ENCODE measurements around the gene PCK2. TPM values are rescaled to one million over a fixed set of nuclear protein-coding genes. Genes with fewer than 3 reads are reported as not detected.

The PCK2 gene
- total and polyA plus RNA-seq, 2 of the 8 experiments (the other 6 are each of a cell fraction or from before 2014, with no cell fraction given), result 81.9 to 115 TPM

GRCh38 chr14:24113801-24114531, 19.9 kb downstream of the PCK2 start (continued):
- TF ChIP-seq SAP30 (IDR thresholded peaks at IDR 0.05; ENCODE audit: insufficient read depth, insufficient replicate concordance, low read length), result peak; percentile 92
- TF ChIP-seq SIN3A (conservative IDR thresholded peaks at IDR 0.05 in 1 of 2, IDR thresholded peaks at IDR 0.05 in 1 of 2; ENCODE audit: low read depth in 1 of 2, low read length in 2 of 2), result peak; percentile 86 to 96; a peak in 3 of 4 replicates
- TF ChIP-seq EP300 (IDR thresholded peaks at IDR 0.05; ENCODE audit: borderline replicate concordance in 1 of 2, low read depth in 2 of 2, low read length in 2 of 2), result no peak
- TF ChIP-seq MAX (IDR thresholded peaks at IDR 0.05), result 0 out of 2 replicates have a peak, but pooled peaks have one; percentile 33
- TF ChIP-seq ASH2L (IDR thresholded peaks at IDR 0.05; ENCODE audit: low read length), result peak; percentile 89
- no peak for TF ChIP-seq EGR1 (IDR thresholded peaks at IDR 0.05; ENCODE audit: borderline replicate concordance, low read depth, low read length)
- peak; percentile 55 for TF ChIP-seq KDM4A (IDR thresholded peaks at IDR 0.05; ENCODE audit: low read depth, low read length, severe bottlenecking)
- TF ChIP-seq CREB1 (IDR thresholded peaks at IDR 0.05), result peak; percentile 40
- no peak for TF ChIP-seq ATF3 (IDR thresholded peaks at IDR 0.05; ENCODE audit: insufficient read depth, low read depth, low read length)
- no peak for TF ChIP-seq NANOG (IDR thresholded peaks at IDR 0.05; ENCODE audit: insufficient read depth, low read depth, low read length, poor library complexity, severe bottlenecking)
- peak; percentile 15; the same call in 1 of the 2 replicates for TF ChIP-seq PHF8 (conservative IDR thresholded peaks at IDR 0.05; ENCODE audit: low read depth, low read length)

Measured in H1 (cell line).